ENCODE results near the gene CEPT1. TPM values are rescaled to one million over a fixed set of nuclear protein-coding genes. Genes with fewer than 3 reads are reported as not detected.

CEPT1 gene
- total and polyA plus RNA-seq, 2 of the 8 experiments (the other 6 are each of a cell fraction or from before 2014, with no cell fraction given), result 18.5 to 28.6 TPM

DNA sequence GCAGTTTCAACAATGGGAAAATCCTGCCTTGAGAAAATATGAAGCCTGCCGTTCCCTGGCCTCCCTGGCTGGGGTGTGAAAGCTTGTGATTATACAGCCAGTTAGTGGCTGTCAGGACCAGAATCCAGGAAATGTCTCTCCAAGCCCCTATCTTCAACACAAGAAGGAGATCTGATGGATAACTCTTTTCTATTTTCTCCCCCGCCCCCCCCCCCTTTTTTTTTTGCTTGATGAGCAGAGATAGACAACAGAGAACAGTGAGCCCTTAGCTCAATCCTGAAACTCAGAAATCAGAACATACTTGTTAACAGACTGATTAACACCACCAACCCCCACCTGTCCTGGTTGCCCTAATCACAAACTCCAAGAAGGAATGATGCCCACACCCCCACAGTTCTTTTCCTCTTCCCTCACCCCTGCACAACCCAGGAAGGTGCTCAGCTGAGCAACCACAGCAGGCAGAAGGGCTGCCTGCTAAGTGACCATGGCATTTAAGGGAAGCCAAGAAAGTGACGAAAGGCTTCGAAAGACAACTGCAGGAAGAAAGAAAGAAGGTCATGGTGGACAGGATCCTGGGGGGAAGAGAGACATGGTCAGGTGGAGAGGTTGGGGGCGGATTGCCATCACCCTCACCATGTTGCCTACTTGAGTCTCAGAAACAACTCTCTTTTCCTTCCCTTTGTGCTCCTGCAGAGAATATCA is 72.8 kb downstream of the CEPT1 start:
- no peak overlapping the region for H4K8ac ChIP-seq (ENCODE audit: extremely low read depth, insufficient read depth, low read length)
- no peak for TF ChIP-seq SUZ12 (IDR thresholded peaks at IDR 0.05; ENCODE audit: low read length)
- no peak for TF ChIP-seq RFX5 (IDR thresholded peaks at IDR 0.05; ENCODE audit: borderline replicate concordance, low read depth, low read length)
- TF ChIP-seq GABPA (IDR thresholded peaks at IDR 0.05; ENCODE audit: borderline replicate concordance, insufficient read depth, low read length), result no peak
- no peak for TF ChIP-seq SRF (IDR thresholded peaks at IDR 0.05; ENCODE audit: low read depth, low read length)
- TF ChIP-seq SP4 (IDR thresholded peaks at IDR 0.05; ENCODE audit: low read length), result no peak
- no peak for TF ChIP-seq HDAC2 (IDR thresholded peaks at IDR 0.05; ENCODE audit: borderline replicate concordance in 1 of 2, low read depth in 2 of 2, low read length in 2 of 2)
- no peak for TF ChIP-seq EP300 (IDR thresholded peaks at IDR 0.05; ENCODE audit: borderline replicate concordance in 1 of 2, low read depth in 2 of 2, low read length in 2 of 2)
- no peak for TF ChIP-seq POLR2AphosphoS5 (IDR thresholded peaks at IDR 0.05; ENCODE audit: low read depth, low read length)
- no peak for TF ChIP-seq MAFK (IDR thresholded peaks at IDR 0.05; ENCODE audit: low read depth, low read length)
- no peak for TF ChIP-seq TAF7 (optimal IDR thresholded peaks at IDR 0.05; ENCODE audit: borderline replicate concordance, low read depth, low read length)
- TF ChIP-seq EGR1 (IDR thresholded peaks at IDR 0.05; ENCODE audit: borderline replicate concordance, low read depth, low read length), result no peak
- no peak for TF ChIP-seq NRF1 (IDR thresholded peaks at IDR 0.05; ENCODE audit: low read depth, low read length)

More for the DNA sequence above, 72.8 kb downstream of the CEPT1 start:
- Histone ChIP-seq H3K56ac (replicated peaks; ENCODE audit: insufficient read length, low read depth, low read length) (no peak overlapping the region), H2AK5ac (ENCODE audit: low read depth, low read length) (no peak overlapping the region), H3K9me3 (ENCODE audit: insufficient read depth in 2 of 2, low read depth in 1 of 2, low read length in 1 of 2) (no peaks in the 10 kb centered on the region; a peak in 1 of 4 replicates), H2BK5ac (ENCODE audit: low read depth, low read length) (peak overlapping the region; percentile 63; the same call in 1 of the 2 replicates), H3K36me3 (ENCODE audit: control insufficient read depth in 2 of 4, insufficient read depth in 4 of 4, low read length in 3 of 4) (no peaks in the 10 kb centered on the region), H2BK20ac (ENCODE audit: low read length) (peak overlapping the region; percentile 28; the same call in 1 of the 2 replicates), H3K27ac (ENCODE audit: low read depth, low read length) (no peak overlapping the region), H3K4me1 (replicated peaks in 1 of 4; ENCODE audit: control insufficient read depth in 3 of 4, insufficient read depth in 4 of 4, low read length in 3 of 4) (peaks cover 0 to 7% (median 4%) of the 10 kb centered on the region in 4 experiments; a peak in 3 of 7 replicates), H2BK120ac (replicated peaks; ENCODE audit: low read depth, low read length) (peak overlapping the region; percentile 30), H3K79me1 (ENCODE audit: low read depth, low read length) (no peaks in the 10 kb centered on the region), H3K18ac (ENCODE audit: extremely low read depth, low read length) (peak overlapping the region; percentile 51; the same call in 1 of the 2 replicates), H2BK15ac (ENCODE audit: low read length) (no peak overlapping the region), H3K4me2 (ENCODE audit: insufficient read depth in 1 of 2, low read depth in 2 of 2, low read length in 2 of 2) (no peak overlapping the region), H3K23me2 (ENCODE audit: low read depth, low read length) (no peaks in the 10 kb centered on the region), H3K14ac (ENCODE audit: insufficient read length) (no peak overlapping the region), H2AFZ (ENCODE audit: low read length) (0 out of 2 replicates have a peak overlapping the region, but pooled peaks have one; percentile 76), H4K91ac (replicated peaks; ENCODE audit: insufficient read length, low read length) (no peak overlapping the region), H3K4ac (replicated peaks; ENCODE audit: insufficient read length, low read depth, low read length) (no peak overlapping the region), H3K9ac (replicated peaks in 1 of 4; ENCODE audit: extremely low read depth in 1 of 4, low read depth in 3 of 4, low read length in 3 of 4) (no peak overlapping the region), H3K27me3 (replicated peaks in 1 of 4; ENCODE audit: control insufficient read depth in 3 of 4, extremely low read depth in 1 of 4, insufficient read depth in 3 of 4, low read length in 3 of 4) (no peaks in the 10 kb centered on the region; a peak in 1 of 7 replicates), H3K23ac (ENCODE audit: insufficient read length) (no peak overlapping the region), H3K79me2 (ENCODE audit: control insufficient read depth in 1 of 2, insufficient read depth in 2 of 2, low read length in 2 of 2) (no peaks in the 10 kb centered on the region), H3K4me3 (ENCODE audit: extremely low read depth in 1 of 4, insufficient read depth in 2 of 4, low read depth in 3 of 4, low read length in 4 of 4) (no peak overlapping the region), H2BK12ac (ENCODE audit: low read depth, low read length) (peak overlapping the region; percentile 60), H4K20me1 (replicated peaks in 1 of 2; ENCODE audit: control insufficient read depth in 1 of 2, insufficient read depth in 2 of 2, low read length in 2 of 2) (no peaks in the 10 kb centered on the region), H4K5ac (ENCODE audit: insufficient read length, low read depth, low read length) (no peak overlapping the region)
- WGBS, 2 experiments (ENCODE audit: extremely low coverage in 1 of 2, insufficient coverage in 1 of 2, insufficient read length in 1 of 2, insufficient replicate concordance in 2 of 2, low coverage in 1 of 2, low lambda C conversion rate in 2 of 2, missing lambda C conversion rate in 1 of 2), result 84% methylated on average over 5 of the region's 5 CpGs; no CpG with 5 or more reads in 1 of the 2 experiments
- CTCF ChIA-PET (ENCODE audit: partially characterized antibody), result no interaction called here
- POLR2A ChIA-PET (ENCODE audit: partially characterized antibody), result interaction anchor here (0.5 kb wide), 1 partner anchor 10 kb away, joined by 3 read pairs; no protein-coding TSS in a partner anchor
- no peak for DNase-seq (ENCODE audit: low read depth in 1 of 2, low spot score in 2 of 2)
- FAIRE-seq, result no peak
